HG02973 (cell line): Measurements from ENCODE around the gene KIF2C.
"Not testable (repeated sequence)": the region's sequence is repeated elsewhere in the genome, so short reads cannot be mapped to it uniquely, and the experiment has no call there.

Experiments used
- ATAC-seq: cut with Tn5 transposase; IDR thresholded peaks from one replicate; pipeline ENCODE4 v1.9.1; 2021; ENCODE audit warnings: moderate library complexity; ENCODE audit not compliant: unreplicated experiment

Gene KIF2C

DNA sequence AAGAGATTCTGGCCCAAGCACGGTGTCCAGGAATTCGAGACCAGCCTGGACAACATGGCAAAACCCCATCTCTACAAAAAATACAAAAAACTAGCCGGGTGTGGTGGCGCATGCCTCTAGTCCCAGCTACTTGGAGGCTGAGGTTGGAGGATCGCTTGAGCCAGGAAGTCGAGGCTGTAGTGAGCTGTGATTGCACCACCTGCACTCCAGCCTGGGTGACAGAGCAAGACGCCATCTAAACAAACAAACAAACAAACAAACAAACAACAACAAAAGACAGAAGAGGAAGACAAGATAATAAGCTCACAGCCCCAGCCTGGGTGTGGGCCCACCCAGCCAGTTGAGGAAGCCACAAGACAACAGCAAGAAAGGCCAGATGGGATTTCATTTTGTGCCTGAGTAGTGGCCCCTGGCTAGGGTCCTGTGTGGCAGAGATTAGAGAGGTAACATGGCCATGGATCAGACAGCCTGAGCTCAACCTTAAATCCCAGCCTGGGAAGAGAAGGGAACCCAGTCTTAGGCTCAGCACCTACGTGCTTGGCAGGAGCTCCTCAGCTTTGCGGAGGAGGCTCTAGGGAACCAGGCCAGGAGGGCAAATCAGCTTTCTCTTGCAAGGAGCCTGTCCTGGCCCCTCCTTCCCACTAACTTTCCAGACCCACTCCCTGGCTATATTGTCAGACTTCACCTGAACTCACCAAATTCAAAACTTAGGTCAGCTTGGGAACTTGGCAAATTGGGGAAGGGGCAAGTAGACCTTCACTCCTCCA, 53.3 kb downstream of the KIF2C start:
- no peak for ATAC-seq

DNA sequence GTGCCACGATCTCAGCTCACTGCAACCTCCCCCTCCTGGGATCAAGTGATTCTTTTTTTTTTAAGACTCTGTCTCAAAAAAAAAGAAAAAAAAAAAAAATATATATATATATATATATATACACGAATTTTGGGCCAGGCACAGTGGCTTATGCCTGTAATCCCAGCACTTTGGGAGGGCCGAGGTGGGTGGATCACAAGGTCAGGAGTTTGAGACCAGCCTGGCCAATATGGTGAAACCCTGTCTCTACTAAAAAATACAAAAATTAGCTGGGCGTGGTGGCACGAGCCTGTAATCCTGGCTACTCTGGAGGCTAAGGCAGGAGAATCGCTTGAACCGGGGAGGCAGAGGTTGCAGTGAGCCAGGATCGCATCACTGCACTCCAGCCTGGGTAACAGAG, 58.2 kb downstream of the KIF2C start:
- not testable (repeated sequence) for ATAC-seq

DNA sequence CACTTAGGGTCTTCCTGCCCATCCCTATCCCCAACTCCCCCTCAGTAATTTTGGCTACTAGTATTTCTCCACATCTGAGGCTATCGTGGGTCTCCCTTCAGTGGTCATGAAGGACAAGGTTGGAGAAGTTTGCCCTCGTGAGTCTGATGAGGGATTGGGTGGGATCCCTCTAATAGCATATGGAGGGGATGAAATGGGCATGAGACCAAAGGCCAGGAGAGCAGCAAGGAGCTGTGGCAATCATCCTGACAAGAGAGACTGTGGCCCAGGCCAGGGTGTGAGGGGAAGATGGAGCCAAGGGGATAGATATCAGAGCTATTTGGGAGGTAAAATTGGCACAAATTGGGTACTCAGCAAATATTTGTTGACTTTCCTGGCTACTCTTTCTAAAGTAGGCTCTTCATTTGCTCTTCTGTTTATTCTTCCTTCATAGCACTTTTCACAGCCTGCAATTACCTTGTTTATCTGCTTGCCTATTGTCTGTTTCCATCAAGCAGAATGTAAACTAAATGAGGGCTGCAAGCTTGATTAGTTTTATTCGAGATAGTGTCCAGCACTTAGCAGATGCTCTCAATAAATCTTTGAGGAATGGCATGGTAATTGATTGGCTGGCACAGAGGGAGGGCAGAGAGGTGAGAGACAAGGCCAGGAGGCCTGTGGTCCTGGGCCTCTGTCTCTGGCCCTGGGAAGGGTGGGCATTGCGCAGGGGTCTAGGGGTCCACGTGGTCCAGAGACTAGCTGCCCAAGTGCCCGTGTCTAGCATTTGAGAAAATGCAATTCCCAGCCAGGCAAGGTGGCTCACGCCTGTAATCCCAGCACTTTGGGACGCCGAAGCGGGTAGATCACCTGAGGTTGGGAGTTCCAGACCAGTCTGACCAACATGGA, 59.1 kb downstream of the KIF2C start:
- no peak for ATAC-seq

DNA sequence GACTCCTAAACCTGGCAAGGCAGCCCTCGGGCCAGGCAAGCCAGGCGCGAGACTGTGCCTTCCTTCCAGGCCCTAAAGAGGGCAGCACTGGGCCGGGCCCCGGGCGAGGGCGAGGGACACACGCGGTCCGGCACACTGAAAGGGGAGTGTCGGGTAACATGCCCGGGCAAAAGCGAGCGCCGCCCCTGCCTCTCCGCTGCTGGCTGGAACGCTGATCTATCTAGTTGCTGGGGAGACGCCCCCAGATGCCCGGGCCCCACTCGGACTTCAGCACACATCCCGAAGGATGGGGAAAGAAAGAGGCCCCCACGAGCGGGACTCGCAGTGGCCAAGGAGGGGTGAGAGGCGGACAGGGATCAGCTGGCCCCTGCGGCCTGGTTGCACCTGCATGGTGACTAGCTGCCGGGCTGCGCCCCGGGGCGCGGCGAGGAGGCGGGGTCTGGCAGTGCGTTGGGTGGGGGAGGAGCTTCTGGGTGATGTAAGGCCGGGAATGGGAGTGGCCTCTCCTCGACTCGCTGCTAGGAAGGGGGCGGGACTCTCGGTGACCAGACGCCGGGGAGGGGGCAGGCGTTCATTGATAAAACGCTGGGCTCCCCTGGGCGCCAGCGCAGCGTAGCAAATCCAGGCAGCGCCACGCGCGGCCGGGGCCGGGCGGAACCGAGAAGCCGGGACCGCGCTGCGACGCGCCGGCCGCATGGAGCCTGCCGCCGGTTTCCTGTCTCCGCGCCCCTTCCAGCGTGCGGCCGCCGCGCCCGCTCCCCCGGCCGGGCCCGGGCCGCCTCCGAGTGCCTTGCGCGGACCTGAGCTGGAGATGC, 60.3 kb downstream of the KIF2C start, which contains the start of gene PLK3:
TSS of gene PLK3 (plus strand) at position 608 of the 815 bp plus-strand sequence. CDS start at position 695, 87 bp downstream.
- ATAC-seq: peak; percentile 73

DNA sequence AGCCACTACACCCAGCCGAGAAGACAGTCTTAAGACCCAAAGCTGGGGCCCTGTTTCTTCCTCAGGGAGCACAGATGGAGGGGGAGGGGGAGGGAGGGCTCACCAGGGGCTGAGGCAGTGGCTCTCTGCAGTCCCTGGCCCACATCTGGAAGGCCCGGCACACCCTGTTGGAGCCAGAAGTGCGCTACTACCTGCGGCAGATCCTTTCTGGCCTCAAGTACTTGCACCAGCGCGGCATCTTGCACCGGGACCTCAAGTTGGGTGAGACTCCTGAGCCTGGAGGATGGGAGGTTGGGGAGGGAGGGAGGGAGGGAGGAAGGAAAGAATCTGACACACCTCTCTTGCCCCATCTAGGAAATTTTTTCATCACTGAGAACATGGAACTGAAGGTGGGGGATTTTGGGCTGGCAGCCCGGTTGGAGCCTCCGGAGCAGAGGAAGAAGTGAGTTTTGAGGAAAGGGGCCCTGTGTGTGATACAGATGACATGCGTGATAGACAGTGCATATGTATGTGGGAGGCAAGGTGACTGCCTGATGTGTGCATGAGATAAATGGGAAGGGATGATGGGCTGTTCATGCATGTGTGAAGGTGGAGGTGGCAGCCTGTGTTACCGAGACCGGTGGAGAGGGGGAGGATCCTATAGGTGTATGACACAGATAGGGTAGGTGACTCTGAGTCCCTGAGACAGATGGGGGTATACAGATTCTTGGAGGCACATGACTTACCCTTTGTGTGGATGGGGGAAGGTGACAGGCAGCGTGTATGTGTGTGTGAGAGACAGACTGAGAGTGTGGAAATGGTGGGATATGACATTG, 62.1 kb downstream of the KIF2C start:
- no peak for ATAC-seq

DNA sequence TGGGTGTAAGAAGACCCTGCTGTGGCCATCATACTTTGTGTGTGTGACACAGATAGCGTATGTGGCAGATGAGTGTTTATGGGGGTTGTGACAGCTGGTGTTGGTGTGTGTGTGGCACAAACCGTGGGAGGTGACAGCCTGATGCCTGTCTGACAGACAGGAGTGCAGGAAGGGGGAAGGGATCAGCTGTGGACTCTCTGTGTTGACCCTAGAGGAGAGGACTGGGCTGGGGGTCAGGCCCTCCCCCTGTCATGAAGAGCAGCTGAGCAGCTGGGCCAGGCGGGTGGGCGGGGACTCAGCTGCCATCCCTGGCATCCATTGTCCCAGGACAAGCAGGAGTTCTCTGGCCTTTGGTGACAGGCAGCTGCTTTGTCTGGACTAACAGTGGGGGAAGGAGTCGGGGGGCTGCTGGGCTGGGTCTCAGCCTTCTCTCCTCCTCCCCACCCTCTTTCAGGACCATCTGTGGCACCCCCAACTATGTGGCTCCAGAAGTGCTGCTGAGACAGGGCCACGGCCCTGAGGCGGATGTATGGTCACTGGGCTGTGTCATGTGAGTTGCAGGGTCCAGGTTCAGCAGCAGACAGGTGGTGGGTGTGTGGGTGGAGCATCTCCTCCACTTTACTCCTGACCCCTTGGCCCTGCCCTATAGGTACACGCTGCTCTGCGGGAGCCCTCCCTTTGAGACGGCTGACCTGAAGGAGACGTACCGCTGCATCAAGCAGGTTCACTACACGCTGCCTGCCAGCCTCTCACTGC, 62.8 kb downstream of the KIF2C start:
- ATAC-seq: no peak

DNA sequence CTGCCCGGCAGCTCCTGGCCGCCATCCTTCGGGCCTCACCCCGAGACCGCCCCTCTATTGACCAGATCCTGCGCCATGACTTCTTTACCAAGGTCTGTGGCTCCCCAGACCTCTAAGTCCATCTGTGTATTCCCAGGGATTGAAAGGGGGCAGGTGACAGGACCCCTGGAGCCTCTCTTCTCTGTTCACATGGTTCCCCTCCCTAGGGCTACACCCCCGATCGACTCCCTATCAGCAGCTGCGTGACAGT, 63.4 kb downstream of the KIF2C start:
- ATAC-seq: no peak

DNA sequence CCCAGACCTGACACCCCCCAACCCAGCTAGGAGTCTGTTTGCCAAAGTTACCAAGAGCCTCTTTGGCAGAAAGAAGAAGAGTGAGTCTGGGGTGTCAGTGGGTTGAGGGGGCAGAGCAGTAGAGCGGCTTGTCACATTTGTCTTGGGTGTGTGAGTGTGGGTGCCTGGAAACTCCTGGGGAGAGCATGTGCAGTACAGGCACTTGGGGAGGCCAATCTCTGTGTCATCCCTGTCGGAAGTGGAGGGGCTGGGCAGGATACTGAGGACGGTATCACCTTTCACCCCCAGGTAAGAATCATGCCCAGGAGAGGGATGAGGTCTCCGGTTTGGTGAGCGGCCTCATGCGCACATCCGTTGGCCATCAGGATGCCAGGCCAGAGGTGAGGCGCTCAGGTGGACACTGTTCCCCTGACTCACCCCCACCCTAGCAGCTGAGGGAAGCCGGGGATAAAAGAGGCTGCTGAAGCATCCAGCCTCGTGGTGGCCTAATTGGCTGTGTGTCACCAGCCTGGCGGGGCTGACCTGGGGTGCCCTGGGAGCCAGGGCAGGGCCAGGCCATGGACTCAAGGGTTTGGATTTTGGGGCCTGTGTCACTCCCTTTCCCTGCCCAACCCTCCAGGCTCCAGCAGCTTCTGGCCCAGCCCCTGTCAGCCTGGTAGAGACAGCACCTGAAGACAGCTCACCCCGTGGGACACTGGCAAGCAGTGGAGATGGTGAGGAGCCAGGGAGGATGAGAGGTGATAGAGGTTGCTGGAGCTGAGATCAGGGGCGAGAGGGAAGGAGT, 63.9 kb downstream of the KIF2C start:
- no peak for ATAC-seq

DNA sequence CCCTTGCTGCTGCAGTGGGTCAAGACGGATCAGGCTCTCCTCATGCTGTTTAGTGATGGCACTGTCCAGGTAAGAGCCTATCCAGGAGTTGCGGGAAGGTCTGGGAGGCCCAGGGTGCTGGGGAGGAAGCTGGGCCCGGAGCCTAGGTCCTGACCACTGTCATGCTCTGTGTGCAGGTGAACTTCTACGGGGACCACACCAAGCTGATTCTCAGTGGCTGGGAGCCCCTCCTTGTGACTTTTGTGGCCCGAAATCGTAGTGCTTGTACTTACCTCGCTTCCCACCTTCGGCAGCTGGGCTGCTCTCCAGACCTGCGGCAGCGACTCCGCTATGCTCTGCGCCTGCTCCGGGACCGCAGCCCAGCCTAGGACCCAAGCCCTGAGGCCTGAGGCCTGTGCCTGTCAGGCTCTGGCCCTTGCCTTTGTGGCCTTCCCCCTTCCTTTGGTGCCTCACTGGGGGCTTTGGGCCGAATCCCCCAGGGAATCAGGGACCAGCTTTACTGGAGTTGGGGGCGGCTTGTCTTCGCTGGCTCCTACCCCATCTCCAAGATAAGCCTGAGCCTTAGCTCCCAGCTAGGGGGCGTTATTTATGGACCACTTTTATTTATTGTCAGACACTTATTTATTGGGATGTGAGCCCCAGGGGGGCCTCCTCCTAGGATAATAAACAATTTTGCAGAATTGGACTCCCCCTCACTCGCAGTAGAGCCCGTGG, 65.8 kb downstream of the KIF2C start:
- ATAC-seq: no peak

DNA sequence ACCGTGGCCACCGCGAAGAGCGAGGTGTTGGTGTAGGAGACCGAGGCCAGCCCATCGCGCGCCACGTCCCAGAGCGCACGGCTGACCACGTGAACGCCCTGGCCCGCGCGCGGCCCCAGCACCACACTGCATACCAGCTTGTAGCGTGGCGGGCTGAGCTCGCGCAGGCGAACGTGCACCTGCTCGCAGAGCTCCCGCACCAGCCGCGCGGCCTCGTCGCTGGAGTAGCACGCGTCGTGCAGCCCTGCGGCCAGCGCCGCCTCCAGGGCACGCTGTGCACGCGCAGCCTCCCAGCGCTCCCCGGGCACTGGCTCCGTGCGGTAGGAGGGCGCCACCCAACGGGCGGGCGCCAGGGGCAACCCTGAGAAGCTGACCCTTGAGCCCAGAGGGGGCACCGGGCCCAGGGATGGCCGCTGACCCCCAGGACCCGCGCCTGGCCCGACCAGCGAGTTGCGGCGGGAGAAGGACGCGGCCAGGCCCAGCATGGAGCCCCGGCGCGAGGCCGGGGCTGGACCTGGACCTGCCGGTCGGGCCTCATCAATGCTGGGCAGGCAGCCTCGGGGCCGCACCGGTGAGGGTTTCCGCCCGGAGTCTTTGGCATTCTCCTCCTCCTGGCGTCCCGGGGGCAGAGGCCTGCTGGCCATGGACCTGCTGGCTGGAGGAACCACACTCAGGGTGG, 66.5 kb downstream of the KIF2C start:
- no peak for ATAC-seq

DNA sequence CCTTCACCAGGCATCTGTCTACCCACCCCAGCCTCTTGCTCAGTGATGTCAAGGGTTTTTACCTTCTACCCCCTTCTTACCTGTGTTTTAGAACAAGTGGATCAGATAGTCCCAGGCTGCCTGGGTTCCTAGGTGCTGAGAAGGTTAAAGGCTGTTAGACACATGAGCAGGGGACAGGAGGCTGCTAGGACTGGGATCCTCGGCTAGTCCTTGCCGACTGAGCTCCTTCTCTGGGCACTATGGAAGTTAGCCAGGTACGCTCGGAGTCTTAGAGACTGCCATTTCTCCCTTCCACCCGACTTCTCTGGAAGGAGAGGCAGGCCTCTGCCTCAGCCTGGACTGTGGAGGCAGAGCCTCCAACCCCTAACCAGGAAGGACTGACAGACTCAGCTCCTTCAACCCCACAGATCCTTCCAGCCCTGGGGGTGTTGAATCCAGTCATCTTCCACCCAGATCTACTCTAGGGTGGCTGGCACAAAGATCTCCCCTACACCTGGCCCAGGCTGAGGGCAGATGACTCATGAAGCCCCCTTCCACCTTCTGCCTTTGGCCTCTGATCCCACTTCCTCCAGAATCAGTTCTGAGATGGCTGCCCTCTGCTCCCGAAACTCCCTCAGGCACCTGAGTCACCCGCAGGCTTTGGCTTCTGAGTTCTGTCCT, 67.2 kb downstream of the KIF2C start, which contains the start of gene DYNLT4:
TSS of gene DYNLT4 (minus strand) at position 648 of the 660 bp plus-strand sequence. CDS start 683 bp downstream, outside the sequence.
- no peak for ATAC-seq

DNA sequence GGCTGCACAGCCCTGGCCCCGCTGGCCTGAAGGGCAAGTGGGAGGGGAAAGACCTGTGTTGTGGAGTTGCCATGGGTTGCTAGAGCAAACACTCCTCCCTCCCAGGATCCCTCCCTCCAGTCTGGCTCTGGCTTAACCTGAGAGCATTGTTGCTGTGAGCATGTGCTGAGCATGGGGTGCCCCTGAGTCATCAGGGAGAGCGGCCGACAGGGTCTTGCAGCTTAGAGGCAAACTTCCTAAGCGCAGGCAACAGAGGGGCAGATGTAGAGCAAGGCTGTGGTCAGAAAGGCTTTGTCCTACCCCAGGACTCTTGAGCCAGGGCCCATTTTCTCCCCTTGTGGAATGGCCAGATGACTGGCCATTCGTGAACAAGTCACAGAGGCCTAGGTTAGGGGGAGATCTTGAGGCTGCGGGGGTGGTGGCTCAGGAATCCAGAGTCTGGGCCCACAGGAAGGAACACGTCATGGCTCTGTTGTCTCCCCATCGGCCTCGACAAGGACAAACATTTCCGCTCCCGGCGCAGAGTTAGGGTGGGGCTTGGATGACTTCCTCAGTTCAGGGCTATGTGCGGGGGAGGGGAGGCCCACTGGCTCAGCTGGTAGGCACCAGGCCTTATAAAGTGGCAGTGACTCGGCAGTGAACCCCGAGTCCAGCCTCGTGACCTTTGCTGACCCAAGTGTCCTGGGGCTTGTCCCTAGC, 67.9 kb downstream of the KIF2C start:
- peak; percentile 34 for ATAC-seq

DNA sequence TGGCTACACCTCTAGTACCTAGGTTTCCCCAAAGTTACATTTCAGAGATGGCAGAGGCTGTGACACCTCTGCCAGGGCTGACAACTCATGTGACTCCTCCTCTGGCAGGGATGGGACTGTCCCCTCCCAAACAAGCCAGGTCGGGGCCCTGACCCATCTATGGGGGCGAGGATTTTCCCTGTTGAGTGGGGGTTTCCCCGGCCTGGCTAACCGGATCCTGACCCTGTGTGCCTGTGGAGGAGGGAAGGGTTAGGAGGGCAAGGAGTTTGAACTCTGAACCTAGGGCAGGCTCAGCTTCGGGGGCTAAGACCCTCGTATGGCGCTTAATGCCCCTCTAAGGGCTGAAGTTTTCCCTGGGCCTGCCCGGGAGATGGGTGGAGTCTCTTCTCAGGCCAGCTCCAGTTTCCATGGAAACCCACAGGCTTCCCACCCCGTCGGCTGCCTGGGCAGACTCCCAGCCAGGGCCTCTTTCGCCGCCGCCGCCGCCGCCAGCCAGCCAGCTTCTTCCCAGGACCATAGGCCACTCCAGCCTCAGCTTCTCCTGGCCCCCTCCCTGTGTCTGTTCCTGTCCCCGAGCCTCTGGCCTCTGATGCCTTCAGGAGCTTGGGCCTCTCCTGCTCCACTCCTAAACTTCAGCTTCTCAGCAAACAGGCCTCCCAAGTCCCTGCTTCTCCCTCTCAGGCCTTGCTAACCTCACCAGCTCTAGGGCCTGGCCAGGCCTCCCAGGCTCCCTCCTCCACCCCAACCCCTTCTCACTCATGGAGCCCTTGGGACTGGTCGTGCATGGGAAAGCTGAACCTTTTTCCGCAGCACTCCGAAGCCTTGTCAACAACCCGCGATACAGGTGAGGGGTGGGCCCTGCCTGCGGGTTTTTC, 68.7 kb downstream of the KIF2C start, which contains the start of gene BTBD19:
TSS of gene BTBD19 (plus strand) at position 461 of the 875 bp plus-strand sequence. CDS start at position 759, 298 bp downstream.
- peak; percentile 22 for ATAC-seq

DNA sequence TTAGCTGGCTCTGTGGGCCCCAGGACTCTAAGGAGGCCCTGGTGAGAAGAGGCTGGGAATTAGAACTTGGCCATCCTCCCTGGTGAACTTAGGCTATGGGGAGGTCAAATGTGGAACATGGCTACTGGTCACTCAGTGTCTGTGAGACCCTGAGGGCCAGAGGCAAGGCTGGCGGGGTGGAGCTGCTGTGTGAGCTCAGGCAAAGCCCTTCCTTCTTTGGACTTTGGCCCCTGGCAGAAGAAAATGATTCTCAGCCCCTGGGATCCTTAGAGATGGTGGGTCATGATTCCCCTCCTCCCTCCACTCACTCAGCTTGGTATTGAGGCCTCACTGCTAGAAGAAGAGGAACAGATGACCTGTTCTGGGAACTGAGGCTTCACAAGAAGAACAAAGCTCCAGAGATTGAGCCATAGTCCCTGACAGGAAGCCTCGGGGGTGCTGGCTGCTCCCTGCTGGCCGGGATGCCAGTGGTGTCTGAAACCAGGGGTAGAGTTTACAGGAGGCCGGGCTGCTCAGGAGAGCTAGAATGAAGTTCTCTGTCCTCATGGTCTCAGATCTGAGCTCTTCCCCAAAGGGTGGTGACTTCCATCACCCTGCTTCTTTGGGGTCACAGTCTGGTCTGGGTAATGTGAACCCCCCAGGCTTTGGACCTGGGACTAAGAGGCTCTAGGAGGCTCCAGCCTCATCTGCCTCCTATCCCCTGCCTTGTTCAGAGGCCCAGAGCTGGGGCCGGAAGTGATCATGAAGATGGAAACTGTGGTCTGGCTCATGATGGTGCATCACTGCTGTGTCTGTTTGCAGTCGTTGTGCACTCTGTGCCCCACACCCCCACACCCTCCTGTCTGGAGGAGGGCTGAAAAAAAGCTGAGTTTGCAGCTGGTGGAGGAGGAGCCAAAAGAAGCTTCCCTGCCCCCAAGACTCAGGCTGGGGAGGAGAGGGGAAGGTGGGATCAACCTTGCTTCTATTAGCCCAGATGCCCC, 69.6 kb downstream of the KIF2C start:
- peak; percentile 38 for ATAC-seq
